AG09319 (cell line): ENCODE data around the gene DDOST.

ENCODE experiments used
- DNase-seq: peaks from one replicate; pipeline ENCODE4 v3.0.0-alpha.2; 2010; ENCODE audit warnings: low read depth; ENCODE audit errors: extremely low read depth
- CTCF ChIP-seq: IDR thresholded peaks from 2 replicates; pipeline ENCODE4 v1.5.1; 2011; ENCODE audit warnings: low read depth, mild to moderate bottlenecking, inconsistent platforms, low read length, moderate library complexity

Gene DDOST

DNA sequence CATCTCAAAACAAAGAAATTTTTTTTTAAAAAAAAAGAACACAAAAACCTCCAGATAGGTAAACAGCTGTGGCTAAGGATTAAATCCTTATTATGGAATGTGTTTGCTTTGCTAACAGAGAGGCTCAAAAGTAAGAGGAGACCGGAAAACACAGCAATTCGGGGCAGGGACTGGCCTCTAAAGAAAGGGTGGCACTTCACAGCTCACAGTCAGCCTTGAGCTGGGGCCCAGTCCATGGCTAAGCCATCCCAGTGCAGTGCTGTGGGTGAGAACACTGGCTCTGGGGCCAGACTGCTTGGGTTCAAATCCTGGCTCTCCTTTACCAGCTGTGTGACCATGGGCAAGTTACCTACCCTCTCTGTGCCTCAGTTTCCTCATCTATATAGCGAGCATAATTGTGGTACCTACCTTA is 28.5 kb upstream of the DDOST start:
- DNase-seq = no peak
- TF ChIP-seq CTCF = no peak

GRCh38 chr1:20686883-20687725 is 25.9 kb upstream of the DDOST start:
- no peak for TF ChIP-seq CTCF
- DNase-seq = no peak

GRCh38 chr1:20685741-20686140 is 24.6 kb upstream of the DDOST start:
- no peak for DNase-seq
- TF ChIP-seq CTCF = no peak

GRCh38 chr1:20685099-20685662 is 24.0 kb upstream of the DDOST start:
- no peak for DNase-seq
- TF ChIP-seq CTCF = no peak

DNA sequence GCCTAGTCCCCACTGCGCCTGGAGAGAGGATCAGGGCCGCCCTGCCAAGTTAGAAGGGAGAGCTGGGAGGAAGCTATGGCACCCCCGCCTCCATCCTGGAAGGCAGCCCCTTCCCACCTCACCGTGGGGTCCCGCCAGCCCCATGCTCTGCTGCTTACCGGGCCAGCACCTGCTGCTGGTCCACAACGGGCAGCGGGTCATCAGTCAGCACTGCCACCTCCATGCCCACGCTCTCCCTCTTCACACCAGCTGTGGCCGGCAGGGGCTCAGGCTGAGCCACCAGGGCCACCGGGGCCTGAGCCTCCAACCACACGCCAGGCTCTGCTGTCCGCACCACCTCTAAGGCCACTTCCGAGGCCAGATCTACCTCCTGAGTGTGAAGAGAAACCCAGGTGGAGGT is 23.5 kb upstream of the DDOST start:
- no peak for TF ChIP-seq CTCF
- no peak for DNase-seq

- no peak for TF ChIP-seq CTCF
- DNase-seq = no peak
Observed at GRCh38 chr1:20684050-20684620, 23.0 kb upstream of the DDOST start.

GRCh38 chr1:20683614-20684013 is 22.4 kb upstream of the DDOST start:
- no peak for TF ChIP-seq CTCF

More at GRCh38 chr1:20683614-20684013, 22.4 kb upstream of the DDOST start:
- DNase-seq = no peak
